ENCODE results near the gene STX3. TPM values are rescaled to one million over a fixed set of nuclear protein-coding genes. Genes with fewer than 3 reads are reported as not detected.

The STX3 gene
- polyA plus RNA-seq, 1 donor from 2014 or later, result 21.3 TPM

DNA sequence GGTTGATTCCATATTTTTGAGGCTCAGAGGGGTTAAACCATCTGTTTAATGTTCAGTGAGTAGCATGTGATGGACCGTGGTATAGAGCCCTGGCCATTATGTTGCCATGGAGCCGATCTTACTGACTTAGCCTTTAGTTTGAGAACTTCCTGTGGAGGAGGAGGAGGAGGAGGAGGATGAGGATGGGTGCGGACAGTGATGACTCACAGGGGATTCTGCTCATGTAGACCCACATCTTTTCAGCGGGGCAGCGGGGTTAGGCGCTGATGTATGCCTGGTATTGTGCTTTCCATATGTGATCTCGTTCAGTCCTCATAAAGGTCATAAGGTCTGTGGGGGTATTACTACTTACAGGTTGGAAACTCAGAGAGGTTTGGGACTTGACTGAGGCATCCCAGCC lies 13.9 kb downstream of the STX3 start:
- TF ChIP-seq, protein P1, sequence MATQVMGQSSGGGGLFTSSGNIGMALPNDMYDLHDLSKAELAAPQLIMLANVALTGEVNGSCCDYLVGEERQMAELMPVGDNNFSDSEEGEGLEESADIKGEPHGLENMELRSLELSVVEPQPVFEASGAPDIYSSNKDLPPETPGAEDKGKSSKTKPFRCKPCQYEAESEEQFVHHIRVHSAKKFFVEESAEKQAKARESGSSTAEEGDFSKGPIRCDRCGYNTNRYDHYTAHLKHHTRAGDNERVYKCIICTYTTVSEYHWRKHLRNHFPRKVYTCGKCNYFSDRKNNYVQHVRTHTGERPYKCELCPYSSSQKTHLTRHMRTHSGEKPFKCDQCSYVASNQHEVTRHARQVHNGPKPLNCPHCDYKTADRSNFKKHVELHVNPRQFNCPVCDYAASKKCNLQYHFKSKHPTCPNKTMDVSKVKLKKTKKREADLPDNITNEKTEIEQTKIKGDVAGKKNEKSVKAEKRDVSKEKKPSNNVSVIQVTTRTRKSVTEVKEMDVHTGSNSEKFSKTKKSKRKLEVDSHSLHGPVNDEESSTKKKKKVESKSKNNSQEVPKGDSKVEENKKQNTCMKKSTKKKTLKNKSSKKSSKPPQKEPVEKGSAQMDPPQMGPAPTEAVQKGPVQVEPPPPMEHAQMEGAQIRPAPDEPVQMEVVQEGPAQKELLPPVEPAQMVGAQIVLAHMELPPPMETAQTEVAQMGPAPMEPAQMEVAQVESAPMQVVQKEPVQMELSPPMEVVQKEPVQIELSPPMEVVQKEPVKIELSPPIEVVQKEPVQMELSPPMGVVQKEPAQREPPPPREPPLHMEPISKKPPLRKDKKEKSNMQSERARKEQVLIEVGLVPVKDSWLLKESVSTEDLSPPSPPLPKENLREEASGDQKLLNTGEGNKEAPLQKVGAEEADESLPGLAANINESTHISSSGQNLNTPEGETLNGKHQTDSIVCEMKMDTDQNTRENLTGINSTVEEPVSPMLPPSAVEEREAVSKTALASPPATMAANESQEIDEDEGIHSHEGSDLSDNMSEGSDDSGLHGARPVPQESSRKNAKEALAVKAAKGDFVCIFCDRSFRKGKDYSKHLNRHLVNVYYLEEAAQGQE (IDR thresholded peaks at IDR 0.05; ENCODE audit: borderline replicate concordance), result no peak
- TF ChIP-seq SMC3 (conservative IDR thresholded peaks at IDR 0.05; ENCODE audit: poor library complexity) (no peak), TAF1 (IDR thresholded peaks at IDR 0.05; ENCODE audit: low read depth) (no peak), EP300 (conservative IDR thresholded peaks at IDR 0.05; ENCODE audit: poor library complexity, severe bottlenecking) (no peak)
- H3K36me3 ChIP-seq (ENCODE audit: insufficient read depth, low read length), result no peaks in the 10 kb centered on the region
- no peaks in the 10 kb centered on the region for H3K9me2 ChIP-seq (ENCODE audit: insufficient read depth, low read length)
- no peaks in the 10 kb centered on the region for H3F3A ChIP-seq (ENCODE audit: insufficient read depth, low read length, poor library complexity, severe bottlenecking)
- no peak overlapping the region for H3K4me2 ChIP-seq (ENCODE audit: low read length)
- H2AFZ ChIP-seq (ENCODE audit: low read depth, low read length), result no peak overlapping the region
- H3K4me3 ChIP-seq (ENCODE audit: low read length), result no peak overlapping the region
- no peak overlapping the region for H3K27ac ChIP-seq (ENCODE audit: low read length)
- H3K9ac ChIP-seq (ENCODE audit: low read length), result no peak overlapping the region
- H4K20me1 ChIP-seq (ENCODE audit: insufficient read depth), result no peaks in the 10 kb centered on the region
- H3K79me2 ChIP-seq (replicated peaks; ENCODE audit: insufficient read depth, low read length), result no peaks in the 10 kb centered on the region
- no peaks in the 10 kb centered on the region for H3K27me3 ChIP-seq (ENCODE audit: insufficient read depth, low read depth, low read length)
- no peaks in the 10 kb centered on the region for H3K9me3 ChIP-seq (ENCODE audit: low read length)

DNA sequence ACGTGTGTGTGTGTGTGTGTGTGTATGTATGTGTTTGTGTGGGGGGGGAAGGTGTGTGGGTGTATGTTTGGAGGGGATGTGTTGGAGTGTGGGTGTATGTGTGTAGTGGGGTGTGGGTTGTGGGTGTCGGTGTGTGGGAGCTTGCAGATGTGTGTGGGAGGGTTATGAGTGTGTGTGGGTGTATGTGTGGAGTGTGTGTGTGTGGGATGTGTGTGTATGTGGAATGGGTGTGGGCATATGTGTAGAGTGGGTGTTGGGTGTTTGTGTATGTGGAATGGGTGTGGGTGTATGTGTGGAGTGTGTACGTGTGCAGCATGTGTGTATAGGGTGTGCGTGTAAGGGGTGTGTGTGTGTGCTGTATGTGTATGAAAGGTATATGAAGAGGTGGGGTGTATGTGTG lies 14.7 kb downstream of the STX3 start:
- no peaks in the 10 kb centered on the region for H3K27me3 ChIP-seq (ENCODE audit: insufficient read depth, low read depth, low read length)
- H3K9me3 ChIP-seq (ENCODE audit: low read length), result no peaks in the 10 kb centered on the region
- H3K4me3 ChIP-seq (ENCODE audit: low read length), result no peak overlapping the region
- TF ChIP-seq TAF1 (IDR thresholded peaks at IDR 0.05; ENCODE audit: low read depth), result no peak
- TF ChIP-seq, protein P1 (IDR thresholded peaks at IDR 0.05; ENCODE audit: borderline replicate concordance), result no peak
- TF ChIP-seq RAD21 (conservative IDR thresholded peaks at IDR 0.05), result no peak
- TF ChIP-seq EP300 (conservative IDR thresholded peaks at IDR 0.05; ENCODE audit: poor library complexity, severe bottlenecking), result no peak
- no peak for TF ChIP-seq MXI1 (conservative IDR thresholded peaks at IDR 0.05; ENCODE audit: poor library complexity, severe bottlenecking)
- no peak for TF ChIP-seq POLR2AphosphoS5 (IDR thresholded peaks at IDR 0.05)
- TF ChIP-seq, protein P2, sequence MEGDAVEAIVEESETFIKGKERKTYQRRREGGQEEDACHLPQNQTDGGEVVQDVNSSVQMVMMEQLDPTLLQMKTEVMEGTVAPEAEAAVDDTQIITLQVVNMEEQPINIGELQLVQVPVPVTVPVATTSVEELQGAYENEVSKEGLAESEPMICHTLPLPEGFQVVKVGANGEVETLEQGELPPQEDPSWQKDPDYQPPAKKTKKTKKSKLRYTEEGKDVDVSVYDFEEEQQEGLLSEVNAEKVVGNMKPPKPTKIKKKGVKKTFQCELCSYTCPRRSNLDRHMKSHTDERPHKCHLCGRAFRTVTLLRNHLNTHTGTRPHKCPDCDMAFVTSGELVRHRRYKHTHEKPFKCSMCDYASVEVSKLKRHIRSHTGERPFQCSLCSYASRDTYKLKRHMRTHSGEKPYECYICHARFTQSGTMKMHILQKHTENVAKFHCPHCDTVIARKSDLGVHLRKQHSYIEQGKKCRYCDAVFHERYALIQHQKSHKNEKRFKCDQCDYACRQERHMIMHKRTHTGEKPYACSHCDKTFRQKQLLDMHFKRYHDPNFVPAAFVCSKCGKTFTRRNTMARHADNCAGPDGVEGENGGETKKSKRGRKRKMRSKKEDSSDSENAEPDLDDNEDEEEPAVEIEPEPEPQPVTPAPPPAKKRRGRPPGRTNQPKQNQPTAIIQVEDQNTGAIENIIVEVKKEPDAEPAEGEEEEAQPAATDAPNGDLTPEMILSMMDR (IDR thresholded peaks at IDR 0.05; ENCODE audit: poor library complexity, severe bottlenecking), result no peak
- TF ChIP-seq SMC3 (conservative IDR thresholded peaks at IDR 0.05; ENCODE audit: poor library complexity), result no peak
- no peak for TF ChIP-seq EZH2 (IDR thresholded peaks at IDR 0.05; ENCODE audit: borderline replicate concordance, insufficient read depth, low read length, poor library complexity, severe bottlenecking)
- H3K4me2 ChIP-seq (ENCODE audit: low read length), result no peak overlapping the region
- H3F3A ChIP-seq (ENCODE audit: insufficient read depth, low read length, poor library complexity, severe bottlenecking), result no peaks in the 10 kb centered on the region
- no peaks in the 10 kb centered on the region for H3K79me2 ChIP-seq (replicated peaks; ENCODE audit: insufficient read depth, low read length)
- no peak overlapping the region for H2AFZ ChIP-seq (ENCODE audit: low read depth, low read length)
- no peaks in the 10 kb centered on the region for H3K9me2 ChIP-seq (ENCODE audit: insufficient read depth, low read length)
- no peak overlapping the region for H3K9ac ChIP-seq (ENCODE audit: low read length)
- no peak overlapping the region for H3K27ac ChIP-seq (ENCODE audit: low read length)
- no peaks in the 10 kb centered on the region for H4K20me1 ChIP-seq (ENCODE audit: insufficient read depth)
- no peaks in the 10 kb centered on the region for H3K36me3 ChIP-seq (ENCODE audit: insufficient read depth, low read length)

All from neural cell (in vitro differentiated cells).